ENCODE measurements around the gene ARF3.

The ARF3 gene

GRCh38 chr12:48966177-48966895 lies 9.0 kb upstream of the ARF3 start:
- no peak for DNase-seq (ENCODE audit: low spot score)

DNA sequence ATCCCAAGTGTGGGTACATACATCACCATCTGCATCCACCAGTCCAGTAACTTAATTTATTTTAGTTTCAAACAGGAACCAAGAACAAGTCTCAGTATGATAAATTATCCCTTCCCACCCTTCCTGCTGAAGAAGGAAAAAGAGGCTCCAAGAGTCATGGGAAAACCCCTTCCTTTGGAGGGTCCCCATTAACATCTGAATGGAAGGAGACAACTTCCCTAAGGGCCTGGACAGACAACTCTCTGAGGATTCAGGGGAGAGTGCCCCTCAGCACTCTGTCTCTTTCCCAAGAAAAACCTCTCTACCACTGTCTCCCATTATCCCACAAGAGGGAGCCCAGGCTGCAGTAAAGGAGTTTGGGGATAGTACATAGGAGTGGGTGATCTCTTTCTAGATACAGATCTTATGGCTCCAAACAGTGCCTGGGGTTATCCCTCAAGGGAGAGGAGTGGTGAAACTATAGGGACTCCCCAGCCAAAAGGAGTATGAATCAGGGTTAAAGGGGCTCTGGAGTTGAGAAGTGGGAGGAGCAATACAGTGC lies 8.1 kb upstream of the ARF3 start:
- no peak for DNase-seq (ENCODE audit: low spot score)

- DNase-seq (ENCODE audit: low spot score) = no peak
These were observed 4.5 kb upstream of the ARF3 start for GRCh38 chr12:48961801-48962200.

GRCh38 chr12:48961331-48961730 lies 4.0 kb upstream of the ARF3 start:
- DNase-seq (ENCODE audit: low spot score) = no peak

- DNase-seq (ENCODE audit: low spot score) = no peak
These were observed 3.5 kb upstream of the ARF3 start for GRCh38 chr12:48960834-48961233.

GRCh38 chr12:48958049-48958388 lies 732 bp upstream of the ARF3 start:
- DNase-seq (ENCODE audit: low spot score) = no peak

GRCh38 chr12:48956279-48957140 lies 777 bp downstream of the ARF3 start:
- peak; percentile 74 for DNase-seq (ENCODE audit: low spot score)

DNA sequence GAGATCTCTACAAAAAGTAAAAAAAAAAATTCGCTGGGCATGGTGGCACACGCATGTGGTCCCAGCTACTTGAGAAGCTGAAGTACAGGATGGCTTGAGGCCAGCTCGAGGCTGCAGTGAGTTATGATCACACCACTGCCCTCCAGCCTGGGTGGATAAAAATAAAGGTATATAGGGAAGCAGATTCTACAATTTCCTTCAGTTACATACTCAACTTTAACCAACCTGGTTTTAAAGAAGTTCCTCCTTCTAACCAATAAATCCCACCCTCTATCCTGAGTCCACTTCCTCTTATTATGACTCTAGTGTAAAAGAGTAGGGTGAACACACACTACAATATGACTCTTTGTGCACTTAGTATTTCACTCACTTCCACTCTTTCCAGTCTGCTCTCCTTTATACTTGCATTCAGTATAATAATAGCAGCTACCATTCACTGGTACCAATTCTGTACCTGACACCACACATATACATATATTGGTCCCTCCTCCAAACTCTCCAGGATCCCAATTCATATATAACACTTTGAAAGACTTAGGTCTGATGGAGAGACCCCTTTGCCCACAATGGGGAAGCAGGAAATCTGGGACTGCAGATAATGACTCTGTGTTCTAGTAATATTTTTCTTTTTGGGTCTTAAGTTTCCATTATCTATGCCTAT lies 2.3 kb downstream of the ARF3 start:
- no peak for DNase-seq (ENCODE audit: low spot score)

DNA sequence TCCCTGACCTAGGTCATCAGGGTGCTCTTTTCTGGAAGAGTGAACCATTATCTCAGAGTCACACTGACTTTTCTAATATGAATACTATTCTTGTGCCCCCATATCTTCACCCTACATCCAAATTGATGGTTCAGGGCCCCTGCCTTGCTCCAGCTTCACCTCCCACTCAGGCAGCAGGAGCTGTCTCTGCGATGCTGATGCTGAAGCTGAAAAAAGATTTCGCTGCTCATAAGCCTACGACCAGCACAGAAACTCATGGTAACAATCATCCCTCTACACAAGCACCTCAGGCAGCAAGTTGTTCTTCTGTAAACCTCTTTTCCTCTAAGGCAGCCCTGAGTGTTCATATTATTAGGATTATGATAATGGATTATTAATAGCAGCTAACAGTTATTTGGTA lies 3.2 kb downstream of the ARF3 start:
- no peak for DNase-seq (ENCODE audit: low spot score)

DNA sequence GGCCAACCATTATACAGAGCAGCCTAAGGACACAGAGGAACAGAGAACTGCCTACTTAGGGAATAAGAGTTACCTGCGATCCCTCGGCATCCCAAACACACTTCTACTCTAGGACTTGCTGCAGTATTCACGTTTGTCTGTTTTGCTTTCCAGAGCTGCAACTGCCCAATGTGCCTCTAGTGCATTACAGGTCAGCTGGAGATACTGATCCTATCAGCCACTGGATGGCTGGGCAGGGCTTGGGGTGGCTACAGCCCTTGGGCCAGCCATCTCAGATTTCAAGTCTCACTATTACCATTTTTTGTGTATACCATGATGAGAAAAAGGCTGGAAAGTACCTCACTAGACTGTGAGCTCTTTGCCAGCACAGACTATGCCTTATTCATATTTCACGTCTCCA lies 4.6 kb downstream of the ARF3 start:
- no peak for DNase-seq (ENCODE audit: low spot score)

DNA sequence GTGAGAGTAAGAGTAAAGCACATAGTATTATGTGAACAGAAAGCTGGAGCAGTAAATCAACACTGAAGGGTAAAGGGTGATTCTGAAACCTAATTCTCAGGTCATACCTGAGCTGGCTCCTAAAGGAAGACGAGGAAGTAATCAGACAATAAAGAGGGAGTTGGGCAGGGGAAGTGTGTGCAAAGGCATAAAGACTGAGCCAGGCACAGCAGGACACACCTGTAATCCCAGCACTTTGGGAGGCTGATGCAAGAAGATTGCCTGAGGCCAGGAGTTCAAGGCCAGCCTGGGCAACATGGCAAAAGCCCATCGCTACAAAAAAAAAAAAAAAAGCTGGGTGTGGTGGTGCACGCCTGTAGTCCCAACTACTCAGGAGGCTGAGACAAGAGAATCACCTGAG lies 9.6 kb downstream of the ARF3 start:
- no peak for DNase-seq (ENCODE audit: low spot score)

GRCh38 chr12:48946943-48947342 lies 10.3 kb downstream of the ARF3 start:
- no peak for DNase-seq (ENCODE audit: low spot score)

DNA sequence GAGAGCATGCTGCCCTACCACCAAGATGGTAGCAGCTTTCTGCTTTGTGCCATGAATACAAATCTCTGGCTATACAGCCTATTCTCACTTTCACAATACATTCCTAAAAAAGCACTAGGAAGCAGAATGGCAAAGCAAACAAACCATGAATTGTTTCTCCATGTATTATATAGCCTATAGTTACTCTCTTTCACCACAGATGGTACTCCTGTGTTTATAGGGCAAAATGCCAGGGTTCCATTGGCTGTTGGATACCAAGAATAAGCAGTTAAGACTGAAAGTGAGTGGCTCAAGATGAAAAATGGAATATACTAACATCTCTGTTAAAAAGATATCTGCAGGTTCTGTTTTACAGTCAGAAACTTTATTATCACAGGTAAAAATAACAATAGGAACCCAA lies 11.1 kb downstream of the ARF3 start:
- no peak for DNase-seq (ENCODE audit: low spot score)

DNA sequence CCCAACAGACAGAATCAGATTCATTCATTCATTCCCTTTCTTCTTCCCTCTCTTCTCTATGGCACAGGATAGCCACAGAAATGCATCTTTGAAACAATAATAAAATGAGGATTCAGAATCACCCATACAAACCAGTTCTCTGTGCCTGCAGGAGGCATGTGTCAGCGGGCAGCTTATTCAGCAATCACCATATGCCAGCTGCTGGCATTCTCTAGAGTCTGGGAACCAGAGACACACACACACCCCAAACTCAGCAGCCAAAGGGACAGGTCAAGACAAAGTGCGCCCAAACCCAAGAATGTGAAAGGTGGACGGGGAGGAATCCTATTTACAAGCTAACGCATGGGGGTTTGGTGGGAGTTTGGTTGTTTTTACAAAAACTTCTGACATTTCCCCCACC lies 14.1 kb downstream of the ARF3 start:
- no peak for DNase-seq (ENCODE audit: low spot score)

DNA sequence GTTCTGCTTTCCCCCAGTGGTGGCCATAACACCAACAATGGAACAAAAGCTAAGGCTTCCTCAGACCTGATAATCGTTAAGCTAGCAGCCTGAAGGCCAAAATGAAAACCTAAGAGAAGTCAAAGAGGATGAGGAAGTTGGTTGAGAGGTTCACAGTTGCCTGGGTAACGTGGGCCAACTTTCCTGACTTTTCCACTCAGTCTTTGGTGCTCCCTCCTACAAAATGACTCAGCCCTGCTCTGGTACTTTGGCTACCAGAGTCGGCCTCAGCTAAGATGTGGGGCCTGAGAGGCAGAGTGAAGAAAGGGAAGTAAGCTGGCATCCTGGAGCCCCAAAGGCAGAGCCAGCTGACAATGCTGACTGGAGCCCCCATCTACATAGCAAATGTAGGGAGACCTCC lies 17.1 kb downstream of the ARF3 start:
- no peak for DNase-seq (ENCODE audit: low spot score)

DNA sequence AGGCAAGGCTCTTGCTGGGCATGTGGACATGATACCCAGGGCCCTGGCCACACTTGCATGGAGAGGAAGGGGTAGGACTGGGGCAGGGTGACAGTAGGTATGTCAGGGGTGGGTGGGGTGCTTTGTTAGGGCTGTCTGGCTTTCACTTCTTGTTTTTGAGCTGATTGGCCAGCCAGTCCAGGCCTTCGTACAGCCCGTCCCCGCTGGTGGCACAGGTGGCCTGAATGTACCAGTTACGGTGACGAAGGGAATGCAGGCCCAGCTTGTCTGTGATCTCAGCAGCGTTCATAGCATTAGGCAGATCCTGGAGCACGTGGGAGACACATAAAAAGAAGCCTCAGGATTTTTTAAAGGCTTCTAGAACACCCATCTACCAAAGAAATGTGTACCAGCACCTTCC lies 18.5 kb downstream of the ARF3 start:
- no peak for DNase-seq (ENCODE audit: low spot score)

DNA sequence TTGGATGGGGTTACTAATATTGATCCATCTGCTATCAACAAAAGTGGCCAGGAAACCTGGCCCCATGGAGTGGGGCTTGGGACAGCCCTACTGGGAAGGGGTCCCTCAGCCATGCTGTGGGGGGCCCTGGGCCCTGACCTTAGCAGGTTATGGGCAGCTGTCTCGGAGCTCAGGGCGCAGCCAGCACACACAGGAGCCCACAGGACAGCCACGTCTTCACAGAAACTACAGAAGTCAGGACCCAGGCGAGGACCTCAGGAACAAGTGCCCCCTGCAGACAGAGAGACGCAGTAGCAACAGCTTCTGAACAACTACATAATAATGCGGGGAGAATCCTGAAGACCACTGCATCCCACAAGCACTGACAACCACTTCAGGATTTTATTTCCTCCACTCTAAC lies 20.1 kb downstream of the ARF3 start:
- no peak for DNase-seq (ENCODE audit: low spot score)

- DNase-seq (ENCODE audit: low spot score) = peak; percentile 43
These were observed 20.8 kb downstream of the ARF3 start for GRCh38 chr12:48936379-48936979.

- DNase-seq (ENCODE audit: low spot score) = no peak
These were observed 23.0 kb downstream of the ARF3 start for GRCh38 chr12:48934312-48934706.

GRCh38 chr12:48933664-48934311 lies 23.5 kb downstream of the ARF3 start:
- DNase-seq (ENCODE audit: low spot score) = no peak

DNA sequence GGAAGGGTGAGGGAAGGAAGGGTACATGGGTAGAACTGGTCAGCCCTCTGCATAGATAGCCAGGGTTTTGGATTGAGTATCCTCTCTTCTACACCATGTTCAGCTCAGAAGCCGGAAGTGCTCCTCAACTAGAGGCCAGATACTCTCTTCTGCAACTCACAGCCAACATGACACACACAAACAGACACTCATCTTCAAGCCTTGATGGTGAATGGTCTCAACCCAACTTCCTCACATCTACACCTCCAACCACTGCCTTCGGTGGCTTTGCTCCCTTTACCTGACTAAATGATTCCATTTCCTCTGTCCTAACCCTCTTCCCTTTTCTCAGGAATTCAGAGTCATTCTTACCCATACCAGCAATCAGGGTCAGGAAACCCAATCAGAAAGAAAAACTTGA lies 24.4 kb downstream of the ARF3 start:
- no peak for DNase-seq (ENCODE audit: low spot score)

- no peak for DNase-seq (ENCODE audit: low spot score)
These were observed 26.8 kb downstream of the ARF3 start for GRCh38 chr12:48930475-48930874.
